ENCODE measurements around the gene SEPSECS.
"Not testable (repeated sequence)": the region's sequence is repeated elsewhere in the genome, so short reads cannot be mapped to it uniquely, and the experiment has no call there.

The SEPSECS gene

GRCh38 chr4:25108556-25108955 is 51.7 kb downstream of the SEPSECS start:
- DNase-seq, result no peak

- DNase-seq, result no peak
Measured at GRCh38 chr4:25107827-25108516, 52.3 kb downstream of the SEPSECS start.

GRCh38 chr4:25106363-25107151 is 53.7 kb downstream of the SEPSECS start:
- DNase-seq, result no peak

- no peak for DNase-seq
Measured at GRCh38 chr4:25104591-25104990, 55.7 kb downstream of the SEPSECS start.

GRCh38 chr4:25103418-25103817 is 56.8 kb downstream of the SEPSECS start:
- DNase-seq, result no peak

GRCh38 chr4:25101836-25102235 is 58.4 kb downstream of the SEPSECS start:
- no peak for DNase-seq

- DNase-seq, result no peak
Measured at GRCh38 chr4:25100710-25101109, 59.5 kb downstream of the SEPSECS start.

GRCh38 chr4:25100021-25100555 is 60.2 kb downstream of the SEPSECS start:
- no peak for DNase-seq

GRCh38 chr4:25098964-25099891 is 61.0 kb downstream of the SEPSECS start:
- no peak for DNase-seq

GRCh38 chr4:25096981-25097443 is 63.2 kb downstream of the SEPSECS start:
- DNase-seq, result no peak

- no peak for DNase-seq
Measured at GRCh38 chr4:25096251-25096980, 63.8 kb downstream of the SEPSECS start.

GRCh38 chr4:25095837-25096236 is 64.4 kb downstream of the SEPSECS start:
- DNase-seq, result no peak

- no peak for DNase-seq
Measured at GRCh38 chr4:25092139-25092538, 68.1 kb downstream of the SEPSECS start.

- no peak for DNase-seq
Measured at GRCh38 chr4:25090516-25090915, 69.7 kb downstream of the SEPSECS start.

GRCh38 chr4:25089051-25089763 is 71.0 kb downstream of the SEPSECS start:
- DNase-seq, result no peak

GRCh38 chr4:25088093-25088952 is 71.9 kb downstream of the SEPSECS start:
- no peak for DNase-seq

- no peak for DNase-seq
Measured at GRCh38 chr4:25085671-25086070, 74.6 kb downstream of the SEPSECS start.

- DNase-seq, result not testable (repeated sequence)
Measured at GRCh38 chr4:25083441-25083840, 76.8 kb downstream of the SEPSECS start.

GRCh38 chr4:25081866-25082471 is 78.3 kb downstream of the SEPSECS start:
- no peak for DNase-seq

- no peak for DNase-seq
Measured at GRCh38 chr4:25080571-25080970, 79.7 kb downstream of the SEPSECS start.

Data from NCI-H2107 (cell line).